Measurements from ENCODE around the gene CRIP3.

DNA sequence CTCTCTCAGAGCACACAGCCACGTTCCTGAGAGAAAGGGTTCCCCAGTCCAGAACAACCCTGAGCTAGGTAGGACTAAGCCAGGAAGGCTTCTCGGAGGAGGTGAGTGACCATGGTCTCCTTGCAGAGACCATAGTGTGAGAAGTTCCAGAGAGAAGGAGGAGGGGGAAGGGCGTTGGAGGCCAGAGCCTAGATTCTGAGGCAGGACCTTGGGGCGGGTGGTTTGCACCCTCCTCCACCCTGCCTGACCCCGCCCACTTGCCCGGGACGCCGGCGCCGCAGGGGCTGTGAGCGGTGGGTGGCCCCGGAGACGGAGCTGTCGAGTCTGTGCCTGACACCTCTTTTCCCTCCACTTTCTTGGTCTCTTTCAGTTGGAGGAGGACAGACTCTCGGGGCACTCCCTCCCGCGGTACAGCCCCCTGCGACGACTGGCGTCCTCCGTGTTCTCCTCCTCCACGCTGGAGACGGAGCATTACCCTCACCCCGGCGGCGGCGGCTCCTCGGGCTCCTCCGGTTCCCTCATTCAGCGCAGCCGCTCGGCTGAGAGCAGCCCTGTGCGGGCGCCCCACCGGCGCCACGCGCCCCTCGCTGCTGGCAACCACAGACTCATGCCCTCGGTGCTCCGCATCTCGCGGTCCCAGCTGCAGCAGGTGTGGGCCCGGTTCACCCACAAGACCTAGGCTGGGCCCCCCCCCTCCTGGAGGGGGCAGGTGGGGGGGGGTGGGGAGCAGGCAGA, 39.2 kb downstream of the CRIP3 start:
- TF ChIP-seq, protein P1, sequence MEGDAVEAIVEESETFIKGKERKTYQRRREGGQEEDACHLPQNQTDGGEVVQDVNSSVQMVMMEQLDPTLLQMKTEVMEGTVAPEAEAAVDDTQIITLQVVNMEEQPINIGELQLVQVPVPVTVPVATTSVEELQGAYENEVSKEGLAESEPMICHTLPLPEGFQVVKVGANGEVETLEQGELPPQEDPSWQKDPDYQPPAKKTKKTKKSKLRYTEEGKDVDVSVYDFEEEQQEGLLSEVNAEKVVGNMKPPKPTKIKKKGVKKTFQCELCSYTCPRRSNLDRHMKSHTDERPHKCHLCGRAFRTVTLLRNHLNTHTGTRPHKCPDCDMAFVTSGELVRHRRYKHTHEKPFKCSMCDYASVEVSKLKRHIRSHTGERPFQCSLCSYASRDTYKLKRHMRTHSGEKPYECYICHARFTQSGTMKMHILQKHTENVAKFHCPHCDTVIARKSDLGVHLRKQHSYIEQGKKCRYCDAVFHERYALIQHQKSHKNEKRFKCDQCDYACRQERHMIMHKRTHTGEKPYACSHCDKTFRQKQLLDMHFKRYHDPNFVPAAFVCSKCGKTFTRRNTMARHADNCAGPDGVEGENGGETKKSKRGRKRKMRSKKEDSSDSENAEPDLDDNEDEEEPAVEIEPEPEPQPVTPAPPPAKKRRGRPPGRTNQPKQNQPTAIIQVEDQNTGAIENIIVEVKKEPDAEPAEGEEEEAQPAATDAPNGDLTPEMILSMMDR (conservative IDR thresholded peaks at IDR 0.05 in 1 of 2, IDR thresholded peaks at IDR 0.05 in 1 of 2; ENCODE audit: extremely low read depth in 1 of 2, insufficient read depth in 1 of 2, low read depth in 1 of 2, low read length in 2 of 2), result no peak
- no peak for TF ChIP-seq EZH2 (IDR thresholded peaks at IDR 0.05; ENCODE audit: borderline replicate concordance, low read length)

Data from mammary epithelial cell (primary cell).